Hepatocyte (in vitro differentiated cells): ENCODE measurements around the gene SUMF2.
"Not testable (repeated sequence)": the region's sequence is repeated elsewhere in the genome, so short reads cannot be mapped to it uniquely, and the experiment has no call there.

Source experiments
- EZH2 ChIP-seq: fragments of 200-600 bp; sonication (generic); IDR thresholded peaks from 2 replicates; pipeline ENCODE4 v1.6.1; 2016; ENCODE audit warnings: antibody characterized with exemption, mild to moderate bottlenecking, borderline replicate concordance
- TF ChIP-seq, protein P1 (sequence below): fragments of 200-600 bp; sonication (generic); IDR thresholded peaks from 2 replicates; pipeline ENCODE4 v1.5.1; 2016; ENCODE audit warnings: antibody characterized with exemption, mild to moderate bottlenecking; ENCODE audit not compliant: poor library complexity

DNA sequence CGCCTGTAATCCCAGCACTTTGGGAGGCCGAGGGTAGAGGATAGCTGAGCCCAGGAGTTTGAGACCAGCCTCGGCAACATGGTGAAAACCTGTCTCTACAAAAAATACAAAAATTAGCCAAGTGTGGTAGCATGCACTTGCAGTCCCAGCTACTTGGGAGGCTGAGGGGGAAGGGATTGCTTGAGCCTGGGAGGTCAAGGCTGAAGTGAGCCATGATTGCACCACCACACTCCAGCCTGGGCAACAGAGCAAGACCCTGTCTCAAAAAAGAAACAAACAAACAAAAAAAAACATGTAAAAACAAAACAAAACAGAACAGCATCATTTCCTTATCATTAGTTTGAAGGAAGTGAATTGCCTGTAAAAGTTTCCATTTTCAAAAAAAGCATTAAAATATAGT lies 48.2 kb downstream of the SUMF2 start:
- TF ChIP-seq, protein P1, sequence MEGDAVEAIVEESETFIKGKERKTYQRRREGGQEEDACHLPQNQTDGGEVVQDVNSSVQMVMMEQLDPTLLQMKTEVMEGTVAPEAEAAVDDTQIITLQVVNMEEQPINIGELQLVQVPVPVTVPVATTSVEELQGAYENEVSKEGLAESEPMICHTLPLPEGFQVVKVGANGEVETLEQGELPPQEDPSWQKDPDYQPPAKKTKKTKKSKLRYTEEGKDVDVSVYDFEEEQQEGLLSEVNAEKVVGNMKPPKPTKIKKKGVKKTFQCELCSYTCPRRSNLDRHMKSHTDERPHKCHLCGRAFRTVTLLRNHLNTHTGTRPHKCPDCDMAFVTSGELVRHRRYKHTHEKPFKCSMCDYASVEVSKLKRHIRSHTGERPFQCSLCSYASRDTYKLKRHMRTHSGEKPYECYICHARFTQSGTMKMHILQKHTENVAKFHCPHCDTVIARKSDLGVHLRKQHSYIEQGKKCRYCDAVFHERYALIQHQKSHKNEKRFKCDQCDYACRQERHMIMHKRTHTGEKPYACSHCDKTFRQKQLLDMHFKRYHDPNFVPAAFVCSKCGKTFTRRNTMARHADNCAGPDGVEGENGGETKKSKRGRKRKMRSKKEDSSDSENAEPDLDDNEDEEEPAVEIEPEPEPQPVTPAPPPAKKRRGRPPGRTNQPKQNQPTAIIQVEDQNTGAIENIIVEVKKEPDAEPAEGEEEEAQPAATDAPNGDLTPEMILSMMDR: not testable (repeated sequence)
- TF ChIP-seq EZH2: not testable (repeated sequence)
